HG03442 (cell line): ENCODE data around the gene EIF3I.
"Not testable (repeated sequence)": the region's sequence is repeated elsewhere in the genome, so short reads cannot be mapped to it uniquely, and the experiment has no call there.

Experiments used
- ATAC-seq: cut with Tn5 transposase; IDR thresholded peaks from one replicate; pipeline ENCODE4 v1.9.1; 2021; ENCODE audit warnings: mild to moderate bottlenecking, moderate library complexity; ENCODE audit not compliant: unreplicated experiment

The EIF3I gene

DNA sequence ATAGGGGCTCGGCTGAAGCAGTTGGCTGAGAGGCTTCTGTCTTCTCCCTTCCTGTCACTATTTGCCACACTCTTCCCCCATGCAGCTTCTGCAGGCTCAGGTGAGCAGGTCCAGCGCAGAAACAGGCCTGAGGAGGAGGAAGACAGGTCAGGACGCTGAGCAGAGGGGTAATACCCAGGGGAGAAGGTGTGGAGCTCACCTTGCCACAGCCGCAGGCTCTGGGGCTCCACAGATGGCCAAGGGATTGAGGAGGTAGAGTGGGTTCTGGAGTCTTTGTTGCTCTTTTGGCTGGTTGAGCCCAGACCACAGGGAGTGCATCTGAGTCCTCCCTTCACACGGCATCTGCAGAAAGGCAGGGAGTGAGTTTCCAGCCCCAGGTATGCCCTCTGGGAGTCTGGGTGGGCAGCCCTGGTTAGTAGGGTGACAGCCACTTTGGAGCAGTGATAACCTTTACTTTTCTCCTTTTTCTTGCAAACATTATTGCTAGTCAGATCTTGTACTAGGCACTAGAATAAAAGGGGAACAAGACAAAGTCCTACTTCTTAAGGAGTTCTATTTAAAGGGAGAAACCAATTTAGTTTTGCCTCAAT is 9.7 kb downstream of the EIF3I start:
- ATAC-seq: no peak

DNA sequence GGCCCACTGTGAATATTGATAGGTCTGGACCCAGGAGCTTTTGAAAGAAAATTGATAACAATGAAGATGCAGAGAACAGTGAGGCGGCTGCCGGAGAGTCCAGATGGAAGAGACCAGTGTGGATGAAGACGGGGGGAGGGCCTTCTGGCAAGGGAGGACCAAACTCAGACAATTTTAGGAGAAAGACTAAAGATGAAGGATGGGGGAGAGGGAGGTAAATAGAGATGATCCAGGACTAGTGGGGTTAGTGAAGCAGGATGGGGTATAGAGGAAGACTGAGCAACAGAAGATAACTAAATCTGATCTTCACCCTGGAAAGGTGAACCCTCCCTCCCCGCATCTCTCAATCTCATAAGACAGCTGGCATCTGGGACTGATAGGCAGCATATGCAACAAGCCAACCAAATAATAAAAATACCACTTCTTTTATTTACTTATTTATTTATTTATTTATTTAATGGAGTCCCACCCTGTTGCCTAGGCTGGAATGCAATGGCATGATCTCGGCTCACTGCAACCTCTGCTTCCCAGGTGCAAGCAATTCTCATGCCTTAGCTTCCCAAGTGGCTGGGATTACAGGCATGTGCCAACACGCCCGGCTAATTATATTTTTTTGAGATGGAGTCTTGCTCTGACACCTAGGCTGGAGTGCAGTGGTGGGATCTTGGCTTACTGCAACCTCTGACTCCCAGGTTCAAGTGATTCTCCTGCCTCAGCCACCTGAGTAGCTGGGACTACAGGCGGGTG is 10.5 kb downstream of the EIF3I start:
- ATAC-seq: no peak

- no peak for ATAC-seq
These were observed 12.6 kb downstream of the EIF3I start for GRCh38 chr1:32234792-32235191.

- ATAC-seq: no peak
These were observed 17.1 kb downstream of the EIF3I start for GRCh38 chr1:32239337-32239736.

GRCh38 chr1:32239790-32240139 is 17.6 kb downstream of the EIF3I start:
- ATAC-seq: no peak

DNA sequence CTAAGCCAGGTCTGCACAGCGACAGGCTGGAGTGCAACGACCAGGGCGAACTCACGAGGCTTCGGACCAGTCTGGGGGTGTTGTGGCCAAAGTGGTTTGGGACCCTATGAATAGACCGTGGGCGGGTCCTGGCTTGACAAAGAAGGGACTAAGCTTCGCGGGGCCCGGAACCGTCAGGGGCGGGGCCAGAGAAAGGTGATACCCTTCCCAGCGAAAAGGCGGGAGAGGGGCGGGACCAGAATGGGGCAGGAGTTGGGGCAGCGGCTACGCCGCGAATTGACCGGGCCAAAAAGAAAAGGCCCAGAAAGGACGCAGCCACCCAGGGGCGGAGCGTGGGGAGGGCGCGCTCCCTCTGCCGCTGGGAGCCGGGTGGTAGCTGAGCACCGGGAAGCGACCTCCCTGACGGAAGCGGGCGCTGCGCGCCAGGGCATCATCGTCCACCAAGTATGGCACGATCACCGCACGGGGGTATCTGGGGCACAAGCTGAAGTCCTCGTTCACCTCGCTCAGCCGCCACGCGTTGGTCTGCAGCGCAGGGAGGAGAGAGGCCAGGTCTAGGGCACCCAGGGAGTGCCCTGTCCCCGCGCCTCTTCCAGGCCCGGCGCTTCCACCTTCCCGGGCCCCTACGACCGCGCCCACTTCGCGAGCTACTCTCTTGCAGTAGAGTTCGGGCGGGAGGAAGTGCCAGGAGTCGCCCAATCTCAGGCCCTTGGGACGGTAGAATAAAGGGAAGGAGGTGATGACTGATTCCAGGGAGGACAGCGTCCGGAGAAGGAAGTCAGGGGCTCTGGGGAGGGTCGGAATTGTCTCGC is 18.1 kb downstream of the EIF3I start:
- no peak for ATAC-seq

GRCh38 chr1:32241001-32241763 is 19.0 kb downstream of the EIF3I start:
- ATAC-seq: no peak

- ATAC-seq: no peak
These were observed 20.2 kb downstream of the EIF3I start for GRCh38 chr1:32242341-32242851.

GRCh38 chr1:32246888-32247273 is 24.7 kb downstream of the EIF3I start, which contains the start of gene FAM167B:
TSS of gene FAM167B (plus strand) at chr1:32247222. CDS start at chr1:32247422, 200 bp downstream.
- ATAC-seq: no peak

GRCh38 chr1:32247452-32247851 is 25.2 kb downstream of the EIF3I start:
- ATAC-seq: no peak

DNA sequence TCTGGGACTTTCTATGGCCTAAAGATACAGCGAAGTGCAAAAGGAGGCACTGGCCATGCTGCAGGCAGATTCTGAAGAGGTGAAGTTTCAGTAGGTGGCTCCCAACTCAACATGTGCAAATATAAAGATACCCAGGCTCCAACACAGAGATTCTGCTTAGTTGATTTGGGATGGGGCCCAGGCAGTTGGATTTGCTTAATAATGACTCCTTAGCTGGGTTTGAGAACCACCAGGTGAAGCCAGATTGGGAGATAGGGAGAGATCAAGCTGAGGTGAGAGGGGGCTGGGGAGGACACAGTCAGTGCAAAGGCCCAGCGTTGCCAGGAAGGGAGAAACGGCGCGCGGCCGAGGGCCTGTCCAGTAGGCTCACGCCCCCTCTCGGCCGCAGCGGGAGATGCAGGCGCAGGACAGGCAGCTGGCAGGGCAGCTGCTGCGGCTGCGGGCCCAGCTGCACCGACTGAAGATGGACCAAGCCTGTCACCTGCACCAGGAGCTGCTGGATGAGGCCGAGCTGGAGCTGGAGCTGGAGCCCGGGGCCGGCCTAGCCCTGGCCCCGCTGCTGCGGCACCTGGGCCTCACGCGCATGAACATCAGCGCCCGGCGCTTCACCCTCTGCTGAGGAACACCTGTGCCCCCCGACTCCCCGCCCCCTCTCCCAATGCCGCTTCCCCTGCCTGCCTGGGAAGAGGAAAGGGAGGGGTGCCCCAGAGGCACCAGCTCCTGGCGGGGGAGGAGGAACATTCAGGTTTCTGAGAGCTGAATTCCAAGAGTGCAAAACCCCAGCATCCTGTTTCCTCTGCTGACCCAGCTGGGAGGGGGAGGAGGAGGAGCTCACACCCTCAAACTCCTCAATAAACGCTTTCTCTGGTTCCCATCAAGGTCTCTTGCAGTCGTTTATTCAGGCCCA is 26.0 kb downstream of the EIF3I start:
- ATAC-seq: peak; percentile 33

DNA sequence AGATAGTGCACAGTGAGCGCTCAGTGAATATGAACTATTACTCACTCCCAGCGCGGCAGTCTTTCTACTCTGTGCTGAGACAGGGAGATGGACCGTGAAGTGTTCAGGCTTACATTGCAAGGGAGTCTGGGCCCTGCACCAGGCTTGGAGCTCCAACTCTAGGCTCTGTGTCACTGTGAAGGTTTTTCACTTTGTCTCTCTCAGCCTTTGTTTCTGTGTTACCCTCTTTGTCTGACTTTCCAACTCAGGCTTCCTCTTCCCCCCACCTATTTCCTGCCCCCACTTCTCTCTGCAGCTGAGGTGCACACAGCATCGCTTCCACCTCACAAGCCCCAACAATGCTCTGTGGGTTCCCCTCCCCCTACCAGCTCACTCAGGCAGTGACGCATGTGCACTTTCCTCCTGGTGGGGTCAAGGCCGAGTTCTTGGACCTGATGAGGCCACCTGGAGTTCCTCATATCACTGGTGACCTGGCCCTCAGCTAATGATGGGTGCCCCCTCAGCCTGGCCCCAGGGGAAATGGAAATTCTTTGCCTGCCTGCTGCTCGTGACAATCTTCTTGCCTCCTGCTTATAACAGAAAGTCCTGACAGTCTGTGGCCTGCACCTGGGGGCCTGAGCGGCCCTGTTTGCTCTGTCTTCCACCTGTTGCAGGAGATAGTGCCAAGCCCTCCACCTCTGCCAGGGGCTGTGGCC is 27.8 kb downstream of the EIF3I start:
- ATAC-seq: peak; percentile 49

DNA sequence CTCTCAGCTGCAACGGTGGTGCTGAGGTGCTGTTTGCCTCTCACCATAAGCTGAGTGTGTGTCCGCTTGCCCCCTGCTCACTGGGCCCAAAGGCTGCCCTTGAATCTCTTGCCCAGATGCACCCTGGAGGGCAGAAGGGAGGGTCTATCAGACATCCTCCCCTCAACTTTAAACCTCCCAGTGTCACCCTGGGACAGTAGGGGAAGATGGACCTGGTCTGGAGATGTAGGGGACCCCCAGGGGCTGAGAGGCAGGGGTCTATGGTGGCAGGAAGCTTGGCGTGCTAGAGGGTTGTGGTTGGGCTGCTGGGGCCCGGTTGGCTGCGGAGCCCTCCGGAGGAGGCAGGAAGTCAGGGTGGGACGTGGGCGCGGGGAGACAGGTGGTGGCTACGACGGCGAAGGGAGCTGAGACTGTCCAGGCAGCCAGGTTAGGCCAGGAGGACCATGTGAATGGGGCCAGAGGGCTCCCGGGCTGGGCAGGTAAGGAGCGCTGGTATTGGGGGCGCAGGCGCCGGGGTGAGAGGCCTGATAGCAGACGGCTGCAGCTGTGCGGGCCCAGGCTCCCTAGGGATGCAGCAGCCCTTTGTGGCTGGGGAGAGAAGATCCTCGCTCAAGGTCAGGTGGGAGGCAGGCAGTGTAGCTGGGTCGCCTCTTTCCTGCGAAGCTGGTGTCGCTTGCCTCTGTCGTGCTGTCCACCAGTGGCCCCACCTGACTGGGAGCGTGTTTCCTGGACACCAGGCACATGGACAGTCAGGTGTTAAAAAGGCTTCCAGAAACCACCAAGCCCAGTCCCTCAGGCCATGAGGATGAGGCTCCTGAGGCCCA is 28.9 kb downstream of the EIF3I start, which contains the start of gene LCK:
Gene LCK (plus strand): TSS at position 373 of the 824 bp plus-strand sequence. CDS start 23,065 bp downstream, outside the sequence.
- ATAC-seq: no peak

GRCh38 chr1:32255072-32256071 is 33.2 kb downstream of the EIF3I start:
- ATAC-seq: no peak

GRCh38 chr1:32256473-32257226 is 34.4 kb downstream of the EIF3I start:
- ATAC-seq: no peak

DNA sequence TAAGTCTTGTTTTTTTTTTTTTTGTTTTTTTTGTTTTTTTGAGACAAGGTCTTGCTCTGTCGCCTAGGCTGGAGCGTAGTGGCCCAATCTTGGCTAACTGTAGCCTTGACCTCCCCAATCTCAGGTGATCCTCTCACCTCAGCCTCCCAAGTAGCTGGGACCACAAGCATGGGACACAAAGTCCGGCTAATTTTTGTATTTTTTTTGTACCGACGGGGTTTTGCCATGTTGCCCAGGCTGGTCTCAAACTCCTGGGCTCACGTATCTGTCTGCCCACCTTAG is 35.0 kb downstream of the EIF3I start:
- no peak for ATAC-seq

DNA sequence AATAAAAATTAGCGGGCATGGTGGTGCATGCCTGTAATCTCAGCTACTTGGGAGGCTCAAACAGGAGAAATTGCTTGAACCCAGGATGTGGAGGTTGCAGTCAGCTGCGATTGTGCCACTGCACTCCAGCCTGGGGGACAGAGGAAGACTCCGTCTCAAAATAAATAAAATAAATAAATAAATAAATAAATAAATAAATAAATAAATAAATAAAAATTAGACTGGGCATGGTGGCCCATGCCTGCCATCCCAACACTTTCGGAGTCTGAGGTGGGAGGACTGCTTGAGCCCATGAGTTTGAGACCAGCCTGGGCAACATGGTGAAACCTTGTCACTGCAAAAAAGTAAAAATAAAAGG is 41.0 kb downstream of the EIF3I start:
- ATAC-seq: not testable (repeated sequence)
